Activated CD8-positive, alpha-beta memory T cell treated with anti-CD3 and anti-CD28 coated beads, Interleukin-2, amount 10 ng/mL, durations not matched to agents 7 days and 5 days (primary cell): ENCODE results near the gene C19orf25. TPM values are rescaled to one million over a fixed set of nuclear protein-coding genes. Genes with fewer than 3 reads are reported as not detected.

Experiments used
- ATAC-seq: fragments of 150-1000 bp; cut with Tn5 transposase; one replicate; pipeline ENCODE4 v1.10.0; 2021; ENCODE audit warnings: moderate library complexity
- CTCF ChIA-PET: fragments of 350-600 bp; sonication (Branson Sonifier 250); formaldehyde crosslinking; loops from one replicate; lab custom pipeline; 2021; ENCODE audit warnings: antibody characterized with exemption; lab: Charles Lee
- DNase-seq: peaks from one replicate; pipeline ENCODE4 v3.0.0-alpha.2; 2020
- H3K27ac Mint-ChIP-seq: one replicate; pipeline ENCODE4 v1.8.0; 2021; ENCODE audit warnings: mild to moderate bottlenecking, mixed read lengths
- H3K27me3 Mint-ChIP-seq: one replicate; pipeline ENCODE4 v1.8.0; 2021; ENCODE audit warnings: mixed read lengths
- H3K36me3 Mint-ChIP-seq: one replicate; pipeline ENCODE4 v1.8.0; 2021; ENCODE audit warnings: mild to moderate bottlenecking, mixed read lengths
- H3K4me1 Mint-ChIP-seq: one replicate; pipeline ENCODE4 v1.8.0; 2021; ENCODE audit warnings: mixed read lengths
- H3K4me3 Mint-ChIP-seq: one replicate; pipeline ENCODE4 v1.8.0; 2021; ENCODE audit warnings: mild to moderate bottlenecking, moderate library complexity, mixed read lengths
- H3K9me3 Mint-ChIP-seq: one replicate; pipeline ENCODE4 v1.8.0; 2022; ENCODE audit warnings: low read depth, mixed read lengths
- total RNA-seq, 2 experiments: library from RNA; stranded (reverse); gene quantifications; one replicate each; pipeline ENCODE4 v1.2.3, GENCODE V29; 2021

The C19orf25 gene
- total RNA-seq, 2 experiments from 2014 or later = 43.3 to 48.9 TPM

GRCh38 chr19:1474011-1474764 lies 4.8 kb downstream of the C19orf25 start:
- CTCF ChIA-PET = interaction anchor here (1.1 kb wide), 1 partner anchor 29 kb away, joined by 4 read pairs; no protein-coding TSS in a partner anchor
- H3K27me3 Mint-ChIP-seq = peaks cover 10% of the 10 kb centered on the region
- no peaks in the 10 kb centered on the region for H3K9me3 Mint-ChIP-seq
- H3K4me3 Mint-ChIP-seq = no peak overlapping the region
- H3K27ac Mint-ChIP-seq = no peak overlapping the region
- DNase-seq = no peak
- ATAC-seq = no peak
- peaks cover 2% of the 10 kb centered on the region for H3K36me3 Mint-ChIP-seq
- H3K4me1 Mint-ChIP-seq = peaks cover 19% of the 10 kb centered on the region

- no peak overlapping the region for H3K4me3 Mint-ChIP-seq
- ATAC-seq = no peak
These were observed 5.7 kb downstream of the C19orf25 start for GRCh38 chr19:1473085-1473851.

GRCh38 chr19:1472231-1473084 lies 6.6 kb downstream of the C19orf25 start:
- Mint-ChIP-seq H3K4me3 (no peak overlapping the region), H3K27me3 (peaks cover 10% of the 10 kb centered on the region), H3K27ac (no peak overlapping the region), H3K36me3 (no peaks in the 10 kb centered on the region), H3K4me1 (peaks cover 11% of the 10 kb centered on the region), H3K9me3 (no peaks in the 10 kb centered on the region)
- CTCF ChIA-PET = interaction anchor here (1.2 to 1.5 kb wide), 2 partner anchors 26 to 73 kb away, joined by 3 to 4 read pairs; no protein-coding TSS in a partner anchor
- no peak for DNase-seq
- ATAC-seq = no peak

More at GRCh38 chr19:1473085-1473851, 5.7 kb downstream of the C19orf25 start:
- Mint-ChIP-seq H3K9me3 (no peaks in the 10 kb centered on the region), H3K36me3 (no peaks in the 10 kb centered on the region), H3K27ac (no peak overlapping the region), H3K27me3 (peaks cover 10% of the 10 kb centered on the region), H3K4me1 (peaks cover 15% of the 10 kb centered on the region)
- CTCF ChIA-PET = interaction anchor here (1.1 kb wide), 1 partner anchor 28 kb away, joined by 4 read pairs; no protein-coding TSS in a partner anchor
- DNase-seq = no peak

- peaks cover 6% of the 10 kb centered on the region for H3K4me1 Mint-ChIP-seq
- DNase-seq = no peak
- H3K4me3 Mint-ChIP-seq = no peak overlapping the region
- no peaks in the 10 kb centered on the region for H3K36me3 Mint-ChIP-seq
- no peak overlapping the region for H3K27ac Mint-ChIP-seq
- peaks cover 10% of the 10 kb centered on the region for H3K27me3 Mint-ChIP-seq
- CTCF ChIA-PET = interaction anchor here (1.1 to 1.5 kb wide), 4 partner anchors 18 to 74 kb away, joined by 3 to 5 read pairs (median 4); no protein-coding TSS in a partner anchor
- no peaks in the 10 kb centered on the region for H3K9me3 Mint-ChIP-seq
- ATAC-seq = no peak
These were observed 7.4 kb downstream of the C19orf25 start for GRCh38 chr19:1471515-1472160.

GRCh38 chr19:1471010-1471514 lies 8.0 kb downstream of the C19orf25 start:
- ATAC-seq = peak; percentile 37
- peaks cover 10% of the 10 kb centered on the region for H3K27me3 Mint-ChIP-seq
- H3K27ac Mint-ChIP-seq = no peak overlapping the region
- no peaks in the 10 kb centered on the region for H3K9me3 Mint-ChIP-seq
- DNase-seq = no peak
- no peaks in the 10 kb centered on the region for H3K36me3 Mint-ChIP-seq
- peaks cover 6% of the 10 kb centered on the region for H3K4me1 Mint-ChIP-seq
- no peak overlapping the region for H3K4me3 Mint-ChIP-seq
- CTCF ChIA-PET = interaction anchor here (1.1 to 1.5 kb wide), 4 partner anchors 18 to 75 kb away, joined by 3 to 5 read pairs (median 4); no protein-coding TSS in a partner anchor

GRCh38 chr19:1470305-1471009 lies 8.6 kb downstream of the C19orf25 start:
- Mint-ChIP-seq H3K9me3 (no peaks in the 10 kb centered on the region), H3K27ac (no peak overlapping the region), H3K4me3 (no peak overlapping the region), H3K4me1 (peaks cover 6% of the 10 kb centered on the region), H3K27me3 (peaks cover 10% of the 10 kb centered on the region), H3K36me3 (no peaks in the 10 kb centered on the region)
- DNase-seq (peak; percentile 78), ATAC-seq (peak; percentile 68)
- CTCF ChIA-PET = interaction anchor here (1.1 to 1.3 kb wide), 3 partner anchors 17 to 25 kb away, joined by 3 to 5 read pairs (median 3); no protein-coding TSS in a partner anchor

- Mint-ChIP-seq H3K4me1 (peaks cover 6% of the 10 kb centered on the region), H3K4me3 (no peak overlapping the region)
These were observed 9.0 kb downstream of the C19orf25 start for GRCh38 chr19:1470055-1470304.

GRCh38 chr19:1469255-1470054 lies 9.6 kb downstream of the C19orf25 start:
- Mint-ChIP-seq H3K4me1 (peaks cover 6% of the 10 kb centered on the region), H3K9me3 (no peaks in the 10 kb centered on the region), H3K27me3 (peaks cover 10% of the 10 kb centered on the region), H3K4me3 (no peak overlapping the region), H3K27ac (no peak overlapping the region), H3K36me3 (no peaks in the 10 kb centered on the region)
- CTCF ChIA-PET = interaction anchor here (0.7 kb wide), 1 partner anchor 25 kb away, joined by 4 read pairs; no protein-coding TSS in a partner anchor
- DNase-seq (no peak), ATAC-seq (no peak)

More at GRCh38 chr19:1470055-1470304, 9.0 kb downstream of the C19orf25 start:
- ATAC-seq (no peak), DNase-seq (no peak)
- H3K27ac Mint-ChIP-seq = peak overlapping the region; percentile 52
- H3K9me3 Mint-ChIP-seq = no peaks in the 10 kb centered on the region
- H3K27me3 Mint-ChIP-seq = peaks cover 10% of the 10 kb centered on the region
- CTCF ChIA-PET = no interaction called here
- H3K36me3 Mint-ChIP-seq = no peaks in the 10 kb centered on the region

GRCh38 chr19:1468821-1469254 lies 10.2 kb downstream of the C19orf25 start:
- H3K27ac Mint-ChIP-seq = no peak overlapping the region
- H3K4me1 Mint-ChIP-seq = peaks cover 6% of the 10 kb centered on the region
- CTCF ChIA-PET = interaction anchor here (0.7 kb wide), 1 partner anchor 25 kb away, joined by 4 read pairs; no protein-coding TSS in a partner anchor
- H3K9me3 Mint-ChIP-seq = no peaks in the 10 kb centered on the region
- ATAC-seq (no peak), DNase-seq (no peak)
- no peaks in the 10 kb centered on the region for H3K36me3 Mint-ChIP-seq
- H3K27me3 Mint-ChIP-seq = peaks cover 10% of the 10 kb centered on the region
- no peak overlapping the region for H3K4me3 Mint-ChIP-seq

GRCh38 chr19:1468274-1468820 lies 10.7 kb downstream of the C19orf25 start:
- no peaks in the 10 kb centered on the region for H3K36me3 Mint-ChIP-seq
- no peak overlapping the region for H3K27ac Mint-ChIP-seq
- ATAC-seq (no peak), DNase-seq (no peak)
- no peak overlapping the region for H3K4me3 Mint-ChIP-seq
- peaks cover 10% of the 10 kb centered on the region for H3K27me3 Mint-ChIP-seq
- H3K9me3 Mint-ChIP-seq = no peaks in the 10 kb centered on the region
- CTCF ChIA-PET = interaction anchor here (0.7 to 1.5 kb wide), 2 partner anchors 23 to 24 kb away, joined by 4 to 8 read pairs; no protein-coding TSS in a partner anchor
- peaks cover 6% of the 10 kb centered on the region for H3K4me1 Mint-ChIP-seq
